Nephron (organoid): ENCODE results near the gene STAMBP.

Experiments used
- H3K27ac Mint-ChIP-seq, 3 experiments: 2 replicates each; pipeline ENCODE4 v1.8.0; 2020; ENCODE audit warnings: mixed read lengths in 3 of 3, mild to moderate bottlenecking in 2 of 3, moderate library complexity in 1 of 3
- H3K27me3 Mint-ChIP-seq: 2 replicates; pipeline ENCODE4 v1.8.0; 2021; ENCODE audit warnings: low read depth, mild to moderate bottlenecking, moderate library complexity, mixed read lengths
- H3K36me3 Mint-ChIP-seq: 2 replicates; pipeline ENCODE4 v1.8.0; 2020; ENCODE audit warnings: low read depth, mixed read lengths
- H3K4me1 Mint-ChIP-seq: 2 replicates; pipeline ENCODE4 v1.8.0; 2020; ENCODE audit warnings: mixed read lengths
- H3K4me3 Mint-ChIP-seq, 3 experiments: 2 replicates each; pipeline ENCODE4 v1.8.0; 2020; ENCODE audit warnings: mild to moderate bottlenecking in 3 of 3, mixed read lengths in 3 of 3, moderate library complexity in 2 of 3
- H3K9me3 Mint-ChIP-seq: 2 replicates; pipeline ENCODE4 v1.8.0; 2020; ENCODE audit warnings: mixed read lengths
- CTCF ChIP-seq, 3 experiments: fragments of 200-600 bp; sonication (generic); IDR thresholded peaks; one replicate each; pipeline ENCODE4 v1.5.0; 2021; ENCODE audit warnings: antibody characterized with exemption in 3 of 3; ENCODE audit not compliant: unreplicated experiment in 3 of 3

The STAMBP gene

GRCh38 chr2:73823416-73823815 is 5.3 kb upstream of the STAMBP start:
- no peak overlapping the region for H3K27ac Mint-ChIP-seq
- H3K9me3 Mint-ChIP-seq = no peaks in the 10 kb centered on the region
- no peaks in the 10 kb centered on the region for H3K36me3 Mint-ChIP-seq
- H3K4me1 Mint-ChIP-seq = peaks cover under 1% of the 10 kb centered on the region
- no peak for TF ChIP-seq CTCF (IDR thresholded peaks at IDR 0.05; ENCODE audit: unreplicated experiment in 3 of 3)
- no peak overlapping the region for H3K4me3 Mint-ChIP-seq
- peaks cover 25% of the 10 kb centered on the region for H3K27me3 Mint-ChIP-seq

DNA sequence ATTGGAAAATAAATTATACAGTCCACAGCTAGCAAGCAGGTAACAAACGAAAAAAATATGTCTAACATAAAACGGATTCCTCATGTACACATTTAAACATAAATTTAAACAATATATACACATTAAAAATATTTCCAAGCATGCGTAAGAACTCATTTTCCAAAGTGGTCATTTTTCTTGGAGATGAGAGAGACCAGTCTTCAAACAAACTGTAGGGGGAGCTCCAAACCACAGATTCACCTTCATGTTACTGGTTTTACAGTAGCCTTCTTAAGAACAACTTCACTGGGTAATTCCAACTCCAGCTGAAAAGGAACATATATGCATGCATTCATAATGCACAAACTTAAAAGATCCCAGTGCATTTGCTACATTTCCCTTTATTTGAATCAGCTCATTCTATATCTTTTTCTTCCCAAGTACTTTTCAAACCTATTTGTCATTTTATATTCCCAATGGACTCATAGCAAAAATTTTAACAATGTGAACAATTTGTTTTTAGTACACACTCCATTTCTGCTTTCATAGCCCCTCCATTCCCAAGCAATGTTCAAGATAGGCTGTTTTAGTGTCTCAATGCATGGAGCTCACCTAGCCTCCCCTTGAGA is 4.7 kb upstream of the STAMBP start:
- Mint-ChIP-seq H3K9me3 (no peaks in the 10 kb centered on the region), H3K4me3 (no peak overlapping the region), H3K27me3 (peaks cover 22% of the 10 kb centered on the region), H3K36me3 (no peaks in the 10 kb centered on the region), H3K4me1 (peaks cover 5% of the 10 kb centered on the region), H3K27ac (no peak overlapping the region)
- peak; percentile 82 to 87 (median 82) for TF ChIP-seq CTCF (IDR thresholded peaks at IDR 0.05; ENCODE audit: unreplicated experiment in 3 of 3)

DNA sequence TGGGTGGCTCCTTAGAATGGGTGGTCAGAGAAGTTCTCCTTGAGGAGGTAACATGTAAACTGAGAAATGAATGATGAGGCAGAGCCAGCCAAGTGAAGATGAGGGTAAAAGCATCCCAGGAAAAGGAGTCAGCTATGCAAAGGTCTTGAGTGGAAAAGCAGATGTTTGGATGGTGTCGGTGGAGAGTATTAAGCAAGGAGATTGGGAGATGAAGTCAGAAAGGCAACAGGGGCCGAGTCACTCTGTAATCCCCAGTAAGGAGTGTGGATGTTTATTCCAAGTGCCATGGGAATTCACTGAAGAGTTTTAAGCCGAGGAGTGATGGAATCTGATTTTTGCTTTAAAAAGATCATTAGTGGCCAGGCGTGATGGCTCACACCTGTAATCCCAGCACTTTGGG is 3.4 kb upstream of the STAMBP start:
- no peak overlapping the region for H3K4me3 Mint-ChIP-seq
- peaks cover 16% of the 10 kb centered on the region for H3K4me1 Mint-ChIP-seq
- no peaks in the 10 kb centered on the region for H3K9me3 Mint-ChIP-seq
- TF ChIP-seq CTCF (IDR thresholded peaks at IDR 0.05; ENCODE audit: unreplicated experiment in 3 of 3) = no peak
- H3K27ac Mint-ChIP-seq = no peak overlapping the region
- H3K36me3 Mint-ChIP-seq = no peaks in the 10 kb centered on the region
- H3K27me3 Mint-ChIP-seq = peaks cover 21% of the 10 kb centered on the region

- Mint-ChIP-seq H3K4me3 (peak overlapping the region in 1 of 3 experiments; percentile 73), H3K9me3 (no peaks in the 10 kb centered on the region), H3K4me1 (peaks cover 23% of the 10 kb centered on the region), H3K36me3 (peaks cover 3% of the 10 kb centered on the region), H3K27me3 (peaks cover 12% of the 10 kb centered on the region), H3K27ac (no peak overlapping the region)
- peak in 1 of 3 experiments; percentile 12 for TF ChIP-seq CTCF (IDR thresholded peaks at IDR 0.05; ENCODE audit: unreplicated experiment in 3 of 3)
Observed at GRCh38 chr2:73827018-73827417, 1.7 kb upstream of the STAMBP start.

DNA sequence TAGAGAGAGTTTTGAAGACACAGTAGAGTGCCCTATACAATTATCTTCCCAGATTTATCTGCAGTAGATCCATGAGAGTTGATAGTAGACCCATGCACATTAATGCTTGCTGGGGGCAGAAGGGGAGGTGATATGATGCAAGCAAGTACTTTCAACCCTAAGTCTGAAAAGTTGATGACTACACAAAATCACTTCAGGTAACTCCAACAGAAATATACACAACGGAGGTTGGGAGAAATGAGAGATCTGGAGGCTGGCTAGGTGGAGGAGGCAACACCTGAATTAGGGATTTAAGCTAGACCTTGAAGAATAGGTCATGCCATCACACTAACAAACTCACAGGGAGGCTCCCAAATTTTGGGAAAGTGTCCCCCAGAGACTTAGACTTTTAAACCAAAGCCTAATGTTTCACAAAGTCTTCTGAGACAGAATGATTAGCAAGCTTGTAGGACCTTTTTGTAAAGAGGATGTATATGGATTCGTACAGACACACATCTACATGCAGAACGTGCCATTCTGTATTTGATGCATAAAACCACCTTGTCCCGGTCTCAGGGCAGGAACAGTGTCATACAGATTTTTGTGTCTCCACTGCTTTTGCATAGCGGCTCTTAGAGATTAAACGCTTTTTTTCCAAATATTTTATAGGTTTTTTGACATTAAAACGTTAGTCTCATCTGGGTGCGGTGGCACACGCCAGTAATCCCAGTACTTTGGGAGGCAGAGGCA is 937 bp upstream of the STAMBP start:
- peaks cover 28% of the 10 kb centered on the region for H3K4me1 Mint-ChIP-seq
- H3K36me3 Mint-ChIP-seq = peaks cover 10% of the 10 kb centered on the region
- no peaks in the 10 kb centered on the region for H3K9me3 Mint-ChIP-seq
- peak overlapping the region; percentile 73 to 99 (median 98) for H3K4me3 Mint-ChIP-seq
- H3K27me3 Mint-ChIP-seq = peaks cover 12% of the 10 kb centered on the region
- peak overlapping the region in 2 of 3 experiments; percentile 22 to 58 for H3K27ac Mint-ChIP-seq
- TF ChIP-seq CTCF (IDR thresholded peaks at IDR 0.05; ENCODE audit: unreplicated experiment in 3 of 3) = no peak
